CD4-positive, alpha-beta T cell treated with Interleukin-15 for 1 hour (primary cell): Measurements from ENCODE around the gene ZC3H18.
A peak's percentile ranks its signal among the peaks of the same experiment; 100 is the strongest.

Source experiments
- DNase-seq: peaks from one replicate; pipeline ENCODE4 v3.0.0-alpha.2; 2020

The ZC3H18 gene

DNA sequence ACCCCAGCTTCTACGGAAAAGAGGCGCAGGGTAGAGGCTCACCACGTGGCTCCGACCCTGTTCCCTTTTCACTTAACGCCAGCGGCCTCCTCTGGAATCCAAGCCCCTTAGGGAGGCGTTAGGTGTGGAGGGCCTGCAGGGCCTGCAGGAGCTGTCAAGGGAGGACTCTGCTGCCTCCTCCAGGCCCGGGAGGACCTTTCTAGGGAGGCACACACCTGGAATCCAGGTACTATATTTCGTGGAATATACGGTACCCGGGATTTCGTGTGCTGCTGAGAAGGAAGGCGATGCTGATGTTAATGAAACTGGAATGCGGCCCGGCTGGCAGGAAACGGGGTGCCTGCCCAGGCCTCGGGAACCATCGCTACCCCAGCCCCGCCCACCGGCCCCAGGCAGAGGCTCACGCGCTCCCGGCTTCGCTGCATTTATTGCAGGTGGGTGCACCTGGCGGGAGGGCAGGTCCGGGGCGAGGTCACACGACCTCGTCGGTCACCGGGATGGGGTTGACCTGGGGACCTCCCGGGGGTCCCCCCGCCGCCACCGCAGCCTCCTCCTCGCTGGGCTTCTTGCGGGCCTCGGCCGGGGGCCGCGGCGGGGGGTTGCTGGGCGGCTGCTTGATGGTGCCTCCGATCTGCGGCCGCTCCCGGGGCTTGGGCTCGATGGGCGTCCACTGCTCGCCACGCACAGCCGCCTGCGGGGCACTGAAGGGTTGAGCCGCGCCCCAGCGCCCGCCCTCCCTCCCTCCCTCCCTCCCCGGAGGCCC is 72.9 kb downstream of the ZC3H18 start:
- DNase-seq: no peak

DNA sequence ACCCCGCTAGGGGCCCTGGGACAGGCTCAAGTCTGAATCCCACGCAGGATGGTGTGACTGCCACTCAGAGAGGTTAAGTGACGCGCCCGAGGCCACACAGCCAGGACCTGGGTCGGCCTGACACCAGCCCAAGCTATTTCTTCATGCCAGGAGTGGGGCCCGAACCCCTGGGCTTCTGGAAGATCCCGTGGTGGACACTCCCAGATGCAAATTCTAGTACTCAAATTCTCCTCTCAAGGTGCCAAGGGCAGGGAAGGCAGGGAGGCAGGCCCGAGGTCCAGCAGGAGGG is 73.4 kb downstream of the ZC3H18 start:
- no peak for DNase-seq

DNA sequence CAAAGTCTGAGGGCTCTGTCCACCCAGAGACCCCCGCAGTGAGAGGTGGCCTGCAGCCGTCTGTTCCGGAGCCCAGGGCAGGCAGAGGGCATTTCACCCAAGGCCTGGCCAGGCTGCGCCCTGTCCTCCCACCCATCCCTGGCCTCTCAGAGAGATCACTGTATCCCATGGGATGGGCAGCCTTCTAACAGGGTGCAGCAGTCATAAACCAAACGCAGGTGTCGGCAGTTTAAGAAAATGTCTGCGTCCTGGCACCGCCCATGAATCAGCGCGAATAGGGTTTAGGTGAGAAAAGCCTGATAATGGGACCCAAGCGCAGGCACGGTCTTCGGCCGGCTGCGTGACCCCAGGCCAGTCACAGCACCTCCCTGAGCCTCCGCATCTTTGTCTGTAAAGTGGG is 75.3 kb downstream of the ZC3H18 start:
- no peak for DNase-seq

DNA sequence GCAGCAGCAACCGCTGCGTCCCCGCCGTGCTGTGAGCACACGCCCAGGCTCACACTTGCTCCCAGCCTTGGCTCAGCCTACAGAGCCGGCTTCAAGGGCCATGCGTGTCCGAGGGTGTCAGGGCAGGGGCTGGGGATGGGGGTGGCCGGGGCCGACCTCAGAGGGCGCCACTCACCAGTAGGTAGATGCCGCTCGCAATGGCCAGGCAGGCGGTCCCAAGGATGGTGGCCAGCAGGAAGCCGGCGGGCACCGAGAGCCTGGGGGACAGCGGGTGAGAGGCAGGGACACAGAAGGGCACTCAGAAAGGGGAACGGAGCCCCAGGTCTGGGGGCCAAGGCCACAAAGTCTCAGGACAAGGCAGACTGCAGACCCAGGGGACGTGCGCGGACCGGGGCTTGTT is 75.7 kb downstream of the ZC3H18 start:
- DNase-seq: no peak

DNA sequence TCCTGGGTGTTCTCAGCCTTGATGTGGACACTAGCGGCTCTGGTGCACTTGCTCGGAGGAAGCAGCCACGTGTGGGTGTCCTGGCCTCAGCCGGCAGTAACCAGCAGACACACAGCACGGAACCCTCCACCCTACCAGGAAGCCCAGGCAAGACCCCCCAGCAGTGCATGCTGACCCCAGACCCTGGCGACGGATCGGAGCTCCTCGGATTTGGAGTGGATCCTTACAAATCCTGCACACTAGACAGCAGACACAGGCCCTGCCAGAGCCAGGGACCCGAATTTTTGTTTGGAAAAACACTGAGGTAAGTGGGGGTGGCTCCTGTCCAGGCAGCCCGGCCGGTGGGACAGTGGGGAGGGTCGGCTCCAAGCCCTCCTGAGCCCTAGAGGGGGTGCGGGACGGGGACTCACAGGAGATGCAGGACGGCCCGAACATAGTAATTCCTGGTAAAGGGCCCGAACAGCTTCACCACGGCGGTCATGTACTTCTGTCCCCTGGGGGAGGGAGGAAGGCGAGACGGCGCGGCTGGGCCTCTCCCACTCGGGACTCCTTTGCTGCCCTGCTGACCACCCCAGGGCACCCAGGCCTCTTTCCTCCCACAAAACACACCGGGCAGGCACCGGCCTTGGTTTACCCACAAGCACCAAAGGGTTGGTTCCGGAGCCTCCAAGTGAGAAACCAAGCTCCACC is 76.3 kb downstream of the ZC3H18 start:
- no peak for DNase-seq

DNA sequence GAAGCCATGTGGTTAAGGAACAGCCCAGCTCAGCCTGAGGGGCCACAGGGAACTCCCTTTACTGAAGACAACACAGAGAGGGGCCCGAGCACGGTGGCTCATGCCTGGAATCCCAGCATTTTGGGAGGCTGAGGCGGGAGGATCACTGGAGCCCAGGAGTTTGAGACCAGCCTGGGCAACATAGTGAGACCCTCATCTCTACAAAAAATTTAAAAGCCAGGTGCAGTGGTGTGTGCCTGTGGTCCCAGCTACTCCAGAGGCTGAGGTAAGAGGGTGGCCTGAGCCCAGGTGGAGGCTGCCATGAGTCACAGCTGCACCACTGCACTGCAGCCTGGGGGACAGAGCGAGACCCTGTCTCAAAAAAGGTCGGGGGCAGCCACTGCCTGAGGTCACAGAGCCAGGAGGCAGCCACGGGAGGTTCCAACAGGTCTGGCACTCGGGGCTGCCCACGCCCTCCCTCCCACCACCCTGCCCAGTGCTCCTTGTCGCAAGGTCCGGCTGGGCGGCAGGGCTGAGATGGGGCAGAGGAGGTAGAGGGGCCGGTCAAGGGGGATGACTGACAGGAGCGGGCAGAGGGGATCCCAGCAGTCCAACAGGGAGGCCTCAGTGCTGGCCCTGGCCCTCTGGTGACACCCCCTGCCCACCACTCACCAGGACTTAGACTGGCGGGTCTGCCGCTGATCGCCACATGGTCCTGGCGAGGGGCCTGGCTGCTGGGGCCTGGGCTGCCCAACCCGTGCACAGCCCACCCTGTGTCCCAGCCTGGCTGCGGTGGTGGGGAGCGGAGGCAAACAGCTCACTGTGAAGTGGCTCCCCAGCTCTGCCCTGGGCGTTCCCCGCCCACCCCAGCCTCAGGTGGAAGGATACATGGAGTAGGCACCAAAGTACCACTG is 77.2 kb downstream of the ZC3H18 start:
- DNase-seq: no peak

DNA sequence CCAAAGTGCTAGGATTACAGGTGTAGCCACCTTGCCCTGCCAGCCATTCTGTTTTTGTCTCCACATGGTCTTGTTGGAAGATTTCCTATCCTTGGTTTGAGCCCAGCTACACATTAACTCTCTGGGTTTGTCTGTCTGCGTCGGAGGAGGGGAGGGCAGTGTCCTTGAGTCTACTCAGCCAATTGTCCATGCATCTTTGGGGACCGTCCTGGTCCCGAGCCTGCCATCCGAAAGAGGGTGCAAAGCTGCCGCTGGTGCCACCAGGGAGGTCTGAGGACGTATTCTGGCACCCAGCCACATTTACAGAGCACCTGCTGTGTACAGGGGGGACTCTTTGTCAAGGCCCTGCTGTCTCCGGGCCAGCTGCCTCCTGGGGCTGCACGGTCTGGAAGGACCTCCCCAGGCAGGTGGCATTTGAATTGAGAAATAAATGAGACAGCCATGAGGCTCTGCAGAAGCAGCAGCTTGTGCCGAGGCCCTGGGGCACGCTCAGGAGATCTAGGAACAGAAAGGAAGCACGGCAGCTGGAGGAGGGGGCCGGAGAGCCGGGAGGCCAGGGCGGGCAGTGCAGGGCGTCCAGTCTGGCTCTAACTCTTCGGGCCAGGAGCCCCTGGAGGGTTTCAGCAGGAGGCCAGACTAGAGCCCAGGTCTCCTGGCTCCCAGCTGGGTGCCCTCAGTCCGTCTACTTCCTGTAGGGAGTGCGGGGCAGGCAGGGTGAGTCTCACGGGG is 79.2 kb downstream of the ZC3H18 start:
- no peak for DNase-seq

DNA sequence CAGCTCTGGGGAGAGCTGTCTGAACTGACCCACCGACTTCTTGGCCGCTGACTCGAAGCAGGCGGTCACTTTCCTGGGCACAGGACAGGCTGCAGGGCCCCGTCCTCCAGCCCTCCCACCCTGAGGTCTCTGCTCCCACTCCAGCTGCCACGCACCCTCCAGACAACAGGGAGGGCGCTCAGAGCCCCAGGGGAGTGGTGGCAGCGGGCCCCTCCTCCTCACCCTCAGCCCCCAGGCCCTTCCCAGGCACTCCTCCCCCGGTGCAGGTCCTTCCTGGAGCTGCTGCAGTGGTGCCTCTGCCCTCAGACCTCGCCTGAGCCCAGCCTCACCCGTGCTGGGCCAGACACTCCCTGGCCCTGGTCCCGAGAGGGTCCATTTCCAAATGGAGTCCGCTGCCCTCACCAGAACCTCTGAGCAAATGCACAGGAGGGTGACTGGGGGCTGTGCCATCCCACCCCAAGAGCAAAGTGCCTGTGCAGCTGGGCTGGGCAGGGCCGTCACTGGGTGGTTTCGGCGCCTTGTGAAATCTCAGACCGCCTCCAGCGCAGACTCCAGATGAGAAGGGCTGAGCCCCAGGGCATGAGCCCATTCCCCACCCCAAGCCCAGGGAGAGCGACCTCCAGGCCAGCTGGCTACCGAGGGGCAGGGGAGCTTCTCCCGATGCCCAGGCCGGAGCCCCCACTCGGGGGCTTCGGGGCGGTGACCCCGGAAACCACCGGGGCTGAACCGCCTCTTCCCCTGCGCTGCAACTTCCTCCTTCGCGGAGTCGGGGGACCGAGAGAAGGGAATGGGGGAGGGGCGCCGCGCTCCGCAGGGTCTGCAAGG is 79.9 kb downstream of the ZC3H18 start:
- DNase-seq: peak; percentile 52

DNA sequence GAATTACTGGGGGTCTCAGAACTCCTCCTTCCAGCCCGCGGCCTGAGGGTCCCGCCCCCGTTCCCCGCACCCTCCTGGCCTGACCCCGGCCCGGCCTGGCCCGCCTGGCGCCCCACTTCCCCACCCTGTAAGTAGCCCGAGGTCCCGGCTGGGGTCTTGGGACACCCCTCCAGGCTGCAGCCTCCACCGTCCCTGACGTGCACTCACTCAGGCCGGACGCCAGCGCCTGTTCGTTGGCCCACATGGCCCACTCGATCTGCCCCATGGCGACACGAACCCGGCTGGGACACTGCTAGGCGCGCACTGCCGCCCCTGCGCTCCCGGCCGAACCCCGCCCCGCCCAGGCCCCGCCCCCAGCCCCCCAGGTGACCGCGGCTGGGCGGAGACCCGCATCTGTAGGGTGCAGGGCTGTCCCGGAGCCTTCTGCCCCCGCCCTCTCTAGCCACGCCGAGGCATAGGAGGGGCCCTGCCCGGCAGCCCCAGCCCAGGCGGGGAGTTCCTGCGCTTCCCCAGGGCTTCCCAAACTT is 80.6 kb downstream of the ZC3H18 start, which contains the start of gene CYBA:
TSS of gene CYBA (minus strand) at position 305 of the 527 bp plus-strand sequence. CDS start at position 265, 40 bp downstream.
- DNase-seq: peak; percentile 90

DNA sequence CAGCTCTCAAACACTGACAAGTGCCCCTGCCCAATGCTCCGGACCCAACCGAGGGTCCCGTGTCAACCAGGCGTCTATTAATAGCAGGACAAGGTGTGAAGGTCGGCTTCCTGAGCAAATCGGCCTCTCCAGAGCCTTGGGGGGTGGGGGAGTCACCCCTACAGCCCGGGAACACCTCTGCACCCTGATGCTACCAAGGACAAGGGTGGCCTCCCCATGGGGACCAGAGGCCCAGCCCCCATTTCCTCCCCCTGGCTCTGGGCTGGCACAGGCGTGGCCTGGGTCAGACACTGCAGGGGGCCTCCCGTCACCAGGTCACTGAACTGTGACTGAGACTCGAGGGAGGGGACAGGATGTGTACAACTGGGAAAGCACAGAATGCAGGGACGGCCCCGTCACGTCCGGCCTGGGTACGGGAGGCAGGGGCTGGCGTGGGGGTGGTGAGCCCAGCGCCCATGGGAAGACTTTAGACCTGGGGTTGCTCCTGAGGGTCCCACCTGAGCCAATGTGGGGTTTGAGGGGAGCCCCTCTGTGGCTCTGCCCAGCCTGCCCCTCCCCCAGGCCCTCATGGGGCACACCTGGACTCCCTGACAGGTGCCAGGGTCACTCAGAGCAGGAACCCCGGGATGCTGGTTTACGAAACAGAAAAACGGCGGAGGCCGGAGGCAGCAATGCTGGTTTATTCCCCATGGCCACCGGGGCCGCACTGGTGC is 81.2 kb downstream of the ZC3H18 start:
- DNase-seq: peak; percentile 88

DNA sequence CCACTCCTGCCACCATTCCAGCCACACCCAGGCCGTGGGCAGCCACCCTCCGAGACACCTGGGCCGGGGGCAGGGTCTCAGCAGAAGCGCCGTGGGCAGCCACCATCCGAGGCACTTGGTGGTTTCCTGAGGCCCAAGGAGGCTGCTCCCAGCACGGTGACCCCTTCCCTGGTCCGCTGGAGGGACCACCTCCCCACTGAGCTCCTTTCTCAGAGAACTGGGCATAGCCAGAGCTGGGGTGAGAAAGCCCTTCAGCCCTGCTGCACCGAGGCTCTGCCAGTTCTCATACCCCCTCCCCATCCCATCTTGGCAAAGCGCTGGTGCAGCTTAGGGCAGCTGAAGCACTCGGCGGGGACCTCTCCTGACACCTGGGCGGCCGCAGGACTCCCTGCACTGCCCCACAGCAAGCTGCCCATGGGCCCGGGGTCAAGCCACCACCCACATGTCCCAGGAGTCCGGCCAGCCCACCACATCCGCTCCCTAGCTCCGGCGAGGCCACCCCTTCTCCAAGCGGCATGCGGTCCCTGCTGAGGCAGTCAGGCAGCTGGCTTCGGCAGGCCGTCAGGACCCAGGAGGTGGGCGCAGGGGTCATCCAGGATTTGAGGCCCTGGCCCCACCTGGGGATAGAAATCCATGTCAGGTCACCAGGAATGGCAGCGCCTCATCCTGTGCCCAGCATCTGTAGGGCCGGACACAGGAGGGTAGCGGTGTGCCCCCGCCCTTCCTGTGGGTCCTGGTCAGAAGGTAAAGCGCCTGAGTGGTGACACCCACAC is 82.0 kb downstream of the ZC3H18 start:
- DNase-seq: no peak

DNA sequence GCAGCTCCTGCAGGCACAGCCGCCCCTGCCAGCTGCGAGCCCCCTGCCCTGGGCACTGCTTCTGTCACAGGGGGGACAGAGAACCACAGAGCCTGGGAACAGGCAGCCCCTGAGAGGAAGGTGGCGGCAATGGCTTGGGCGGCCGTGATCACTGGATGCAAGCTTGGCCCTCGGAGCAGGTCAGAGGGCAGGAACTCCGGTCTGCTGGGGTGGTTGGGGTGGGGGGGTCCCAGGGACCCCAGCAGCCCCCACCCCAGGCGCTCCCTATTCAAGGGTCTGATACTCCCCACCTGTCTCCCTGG is 82.5 kb downstream of the ZC3H18 start:
- no peak for DNase-seq

DNA sequence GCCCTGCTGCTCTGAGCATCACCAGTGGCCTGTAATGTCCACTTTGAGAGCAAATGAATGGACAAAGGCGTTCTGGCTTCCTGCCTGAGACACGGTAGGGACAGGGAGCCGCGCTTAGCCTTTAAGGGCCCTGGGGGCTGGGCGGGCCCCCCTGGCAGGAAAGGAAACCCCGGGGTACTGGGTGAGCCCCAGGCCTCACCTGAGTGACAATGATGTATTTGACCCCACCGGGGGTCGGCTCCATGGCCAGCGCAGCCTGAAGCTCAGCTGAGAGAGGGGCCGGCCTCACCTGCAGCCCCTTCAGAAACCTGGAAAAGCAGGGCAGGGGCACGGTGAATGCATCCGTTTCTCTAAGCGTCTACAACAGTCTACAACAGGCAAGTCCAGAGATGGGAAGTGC is 82.9 kb downstream of the ZC3H18 start:
- no peak for DNase-seq

DNA sequence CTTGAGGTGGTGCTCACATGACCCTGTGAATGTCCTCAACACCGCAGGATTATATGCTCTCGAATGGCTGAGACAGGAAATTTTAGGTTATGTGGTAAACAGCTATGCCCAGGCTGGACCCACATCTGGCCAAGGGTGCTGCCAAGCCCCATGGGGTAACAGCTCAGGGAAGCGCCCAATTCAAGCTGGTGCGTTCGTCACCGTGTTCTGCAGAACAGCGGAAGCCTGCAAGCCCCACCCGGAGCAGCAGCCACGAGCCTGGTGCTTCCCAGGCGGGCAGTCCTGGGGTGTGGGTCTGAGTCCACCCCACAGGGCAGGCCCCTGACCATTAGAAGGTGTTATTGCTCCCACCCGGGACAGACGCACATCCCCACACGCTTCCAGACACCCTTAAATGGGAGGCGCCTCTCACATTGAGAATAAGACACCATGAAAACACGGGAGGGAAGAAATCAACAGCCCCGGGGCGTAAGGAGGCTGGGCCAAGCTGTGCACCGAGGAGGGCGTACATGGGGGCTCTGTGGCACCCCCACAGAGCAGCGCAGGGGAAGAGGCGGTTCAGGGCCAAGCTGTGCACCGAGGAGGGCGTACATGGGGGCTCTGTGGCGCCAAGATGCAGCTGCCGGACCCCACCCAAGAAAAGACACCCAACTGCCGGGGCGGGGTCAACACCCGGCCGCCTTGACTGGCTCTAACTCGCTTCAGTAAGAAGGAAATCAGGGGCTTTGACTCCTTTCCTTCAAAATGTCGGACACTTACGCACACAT is 83.6 kb downstream of the ZC3H18 start:
- peak; percentile 33 for DNase-seq

DNA sequence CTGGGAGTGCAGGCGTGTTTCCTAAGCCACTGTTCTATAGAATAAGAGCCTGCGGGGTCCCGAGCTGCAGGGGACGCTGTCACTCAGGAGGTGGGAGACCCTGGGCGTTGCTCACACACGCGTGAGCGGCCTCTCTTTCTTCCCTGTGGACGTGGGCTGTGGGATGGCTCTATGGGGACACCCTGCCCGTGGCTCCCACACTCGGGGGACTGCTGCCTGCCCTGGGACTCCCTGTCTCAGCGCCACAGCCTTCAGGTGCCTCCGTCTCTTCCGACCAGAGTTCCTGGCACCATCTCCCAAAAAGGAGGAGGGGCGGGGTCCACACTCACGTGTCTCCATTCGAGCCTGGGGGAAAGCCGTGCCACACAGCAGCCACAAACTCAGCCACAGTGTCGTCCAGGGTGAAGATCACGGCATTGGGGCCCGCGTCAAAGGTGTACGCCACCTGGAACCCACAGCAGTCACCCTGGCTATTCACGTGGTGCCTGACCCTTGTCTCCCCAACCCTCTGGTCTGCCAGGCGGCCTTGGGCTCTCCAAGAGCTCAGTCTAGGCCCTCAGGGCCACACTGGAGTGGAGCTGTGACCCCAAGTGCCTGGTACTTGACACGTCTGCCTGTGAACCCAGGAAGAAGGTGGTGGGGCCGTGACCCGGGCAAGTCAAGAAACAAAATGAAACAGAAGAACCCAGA is 84.3 kb downstream of the ZC3H18 start:
- DNase-seq: no peak

DNA sequence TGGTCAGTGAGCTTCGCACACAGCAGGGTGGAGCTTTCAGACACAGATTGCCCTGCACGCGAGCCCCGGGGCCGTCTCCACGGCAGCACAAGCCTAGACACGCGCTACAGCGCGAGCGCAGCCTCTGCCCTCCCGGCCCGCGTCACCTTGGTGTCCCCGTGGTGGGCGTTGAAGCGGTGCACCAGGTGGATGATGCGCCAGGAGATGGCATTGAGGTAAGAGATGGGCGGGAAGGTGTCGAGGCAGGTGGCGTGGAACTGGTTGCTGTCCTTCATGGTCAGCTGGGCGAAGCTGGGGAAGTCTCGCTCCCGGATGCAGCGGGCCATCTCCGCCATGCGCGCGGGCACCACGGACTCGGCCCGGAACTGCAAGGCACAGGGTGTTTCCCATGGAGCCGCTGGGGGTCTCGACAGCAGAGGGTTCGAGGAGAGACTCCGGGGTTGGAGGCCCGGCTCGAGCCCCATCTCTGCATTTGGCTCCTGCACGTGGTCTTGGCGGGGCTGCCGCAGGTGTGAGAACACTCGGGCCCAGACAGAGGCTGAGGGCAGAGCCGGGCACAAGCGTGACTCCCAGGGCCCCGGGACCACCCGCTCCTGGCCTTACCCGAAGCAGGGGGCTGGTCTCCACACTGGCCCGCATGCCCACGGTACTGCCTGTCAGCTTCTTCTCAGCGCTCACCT is 85.0 kb downstream of the ZC3H18 start:
- DNase-seq: no peak

DNA sequence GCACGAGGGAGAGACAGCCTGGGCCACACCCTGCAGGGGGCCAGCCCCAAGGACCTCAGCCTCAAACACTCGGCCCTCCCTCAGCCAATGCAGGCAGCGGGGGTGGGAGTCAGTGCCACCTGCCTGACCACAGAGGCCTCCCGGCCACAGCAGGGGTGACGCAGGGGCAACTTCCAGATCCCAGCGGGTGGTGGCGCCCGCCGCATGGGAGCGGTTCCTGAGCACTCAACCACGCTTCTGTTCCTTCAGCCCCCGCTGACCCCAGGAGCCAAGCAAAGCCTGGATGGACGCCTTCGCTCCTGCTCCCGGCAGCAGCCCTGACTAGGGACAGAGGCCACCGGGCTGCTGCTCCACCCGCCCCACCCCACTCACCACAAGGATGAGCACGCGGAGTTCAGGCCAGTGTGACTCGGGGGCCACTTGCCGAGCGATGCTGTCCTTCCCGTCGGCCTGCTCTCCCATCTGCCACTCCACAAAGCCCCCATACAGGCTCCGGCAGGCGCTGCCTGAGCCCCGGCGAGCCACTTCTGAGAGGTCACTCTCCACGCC is 85.6 kb downstream of the ZC3H18 start:
- no peak for DNase-seq
